ENCODE measurements around the gene MXRA7.
"Not testable (repeated sequence)": the region's sequence is repeated elsewhere in the genome, so short reads cannot be mapped to it uniquely, and the experiment has no call there.

Gene MXRA7

GRCh38 chr17:76643553-76644148, 67.1 kb downstream of the MXRA7 start, which contains the start of gene ST6GALNAC1:
TSS of gene ST6GALNAC1 (minus strand) at chr17:76643757. CDS start at chr17:76643638, 119 bp downstream.
- peak; percentile 60 for DNase-seq (ENCODE audit: low spot score)

GRCh38 chr17:76642994-76643393, 67.8 kb downstream of the MXRA7 start:
- peak; percentile 23 for DNase-seq (ENCODE audit: low spot score)

- DNase-seq (ENCODE audit: low spot score): no peak
Observed at GRCh38 chr17:76642032-76642561, 68.7 kb downstream of the MXRA7 start.

GRCh38 chr17:76641501-76641900, 69.3 kb downstream of the MXRA7 start:
- DNase-seq (ENCODE audit: low spot score): peak; percentile 24

- DNase-seq (ENCODE audit: low spot score): peak; percentile 52
Observed at GRCh38 chr17:76640550-76641380, 70.0 kb downstream of the MXRA7 start.

GRCh38 chr17:76638263-76638662, 72.5 kb downstream of the MXRA7 start:
- DNase-seq (ENCODE audit: low spot score): no peak

GRCh38 chr17:76636486-76637206, 74.1 kb downstream of the MXRA7 start:
- DNase-seq (ENCODE audit: low spot score): not testable (repeated sequence)

GRCh38 chr17:76635659-76636360, 75.0 kb downstream of the MXRA7 start:
- no peak for DNase-seq (ENCODE audit: low spot score)

GRCh38 chr17:76635039-76635438, 75.7 kb downstream of the MXRA7 start:
- no peak for DNase-seq (ENCODE audit: low spot score)

GRCh38 chr17:76633628-76634328, 77.0 kb downstream of the MXRA7 start:
- DNase-seq (ENCODE audit: low spot score): no peak

- DNase-seq (ENCODE audit: low spot score): no peak
Observed at GRCh38 chr17:76631821-76632565, 78.8 kb downstream of the MXRA7 start.

- DNase-seq (ENCODE audit: low spot score): no peak
Observed at GRCh38 chr17:76630151-76630550, 80.6 kb downstream of the MXRA7 start.

Data from hematopoietic multipotent progenitor cell treated with erythropoietin and hydrocortisone succinate and interleukin-3 and kit ligand, for 15 days (in vitro differentiated cells).